ENCODE data around the gene NT5DC4.

NT5DC4 gene

GRCh38 chr2:112757265-112757664 is 36.4 kb downstream of the NT5DC4 start:
- no peak for DNase-seq

- DNase-seq: no peak
Measured at GRCh38 chr2:112758711-112759110, 37.9 kb downstream of the NT5DC4 start.

- DNase-seq: no peak
Measured at GRCh38 chr2:112760149-112760548, 39.3 kb downstream of the NT5DC4 start.

- DNase-seq: no peak
Measured at GRCh38 chr2:112762276-112762675, 41.5 kb downstream of the NT5DC4 start.

GRCh38 chr2:112764071-112765044 is 43.5 kb downstream of the NT5DC4 start, which contains the start of gene CKAP2L:
TSS of gene CKAP2L (minus strand) at chr2:112764609. CDS start at chr2:112764598, 11 bp downstream.
- DNase-seq: peak; percentile 96

- no peak for DNase-seq
Measured at GRCh38 chr2:112765251-112765650, 44.4 kb downstream of the NT5DC4 start.

- no peak for DNase-seq
Measured at GRCh38 chr2:112767693-112768330, 47.0 kb downstream of the NT5DC4 start.

- no peak for DNase-seq
Measured at GRCh38 chr2:112768432-112768831, 47.6 kb downstream of the NT5DC4 start.

- no peak for DNase-seq
Measured at GRCh38 chr2:112772322-112772721, 51.5 kb downstream of the NT5DC4 start.

- no peak for DNase-seq
Measured at GRCh38 chr2:112772911-112773475, 52.2 kb downstream of the NT5DC4 start.

GRCh38 chr2:112773556-112773955 is 52.7 kb downstream of the NT5DC4 start:
- no peak for DNase-seq

GRCh38 chr2:112774536-112775285 is 53.9 kb downstream of the NT5DC4 start:
- no peak for DNase-seq

- DNase-seq: no peak
Measured at GRCh38 chr2:112776113-112776512, 55.3 kb downstream of the NT5DC4 start.

GRCh38 chr2:112777036-112777435 is 56.2 kb downstream of the NT5DC4 start:
- DNase-seq: no peak

- no peak for DNase-seq
Measured at GRCh38 chr2:112779598-112779997, 58.8 kb downstream of the NT5DC4 start.

GRCh38 chr2:112782234-112782799 is 61.5 kb downstream of the NT5DC4 start:
- no peak for DNase-seq

- no peak for DNase-seq
Measured at GRCh38 chr2:112783187-112783714, 62.4 kb downstream of the NT5DC4 start.

GRCh38 chr2:112784199-112785189 is 63.7 kb downstream of the NT5DC4 start, which contains the start of gene IL1A:
TSS of gene IL1A (minus strand) at chr2:112784493. CDS start at chr2:112783770, 723 bp downstream.
- no peak for DNase-seq

GRCh38 chr2:112787294-112787693 is 66.5 kb downstream of the NT5DC4 start:
- no peak for DNase-seq

- DNase-seq: no peak
Measured at GRCh38 chr2:112787729-112788393, 67.0 kb downstream of the NT5DC4 start.
